ENCODE measurements around the gene PPP3CB.

GRCh38 chr10:73448384-73448783 is 47.4 kb downstream of the PPP3CB start:
- TF ChIP-seq EZH2 (IDR thresholded peaks at IDR 0.05) (no peak), POLR2AphosphoS5 (IDR thresholded peaks at IDR 0.05; ENCODE audit: borderline replicate concordance, low read depth, low read length) (no peak), FOXP2 (optimal IDR thresholded peaks at IDR 0.05; ENCODE audit: control extremely low read depth, extremely low read length, insufficient read depth) (no peak)
